ENCODE data around the gene TMEM14C. TPM values are rescaled to one million over a fixed set of nuclear protein-coding genes. Genes with fewer than 3 reads are reported as not detected.
A peak's percentile ranks its signal among the peaks of the same experiment; 100 is the strongest.

TMEM14C gene
- 10 to 100 TPM; 25.4 to 54.9 (median 36.5) TPM for total RNA-seq
- 10 to 100 TPM; 54.5 to 79.0 TPM for polyA plus RNA-seq

GRCh38 chr6:10722820-10723566 lies at the start of gene TMEM14C:
Gene TMEM14C, plus strand, starts transcription at chr6:10723070. Its CDS starts 1,544 bp downstream, at chr6:10724614.
- H3K27ac ChIP-seq = peak within 1 kb of the TSS; percentile 66 to 83 (median 72)
- intact Hi-C loops (cut with DNase I) = no loop called here

GRCh38 chr6:10676403-10676802 lies 46.5 kb upstream of the TMEM14C start:
- intact Hi-C loops (cut with DNase I) = no loop called here
- no peaks in the 10 kb centered on the region for H3K27me3 ChIP-seq
- no peak for DNase-seq
- 92 to 98% methylated on average over 7 of the region's 7 CpGs for WGBS, 2 donors
- no peak for FAIRE-seq
- no peak for ATAC-seq
- no peaks in the 10 kb centered on the region for H3K4me1 ChIP-seq
- H3K36me3 ChIP-seq = no peaks in the 10 kb centered on the region
- no peaks in the 10 kb centered on the region for H3K9me3 ChIP-seq
- TF ChIP-seq CTCF (IDR thresholded peaks at IDR 0.05) = no peak
- H3K27ac ChIP-seq = no peak overlapping the region
- H3K4me3 ChIP-seq = no peak overlapping the region

More at GRCh38 chr6:10722820-10723566, at the start of gene TMEM14C:
- no peaks in the 10 kb centered on the region for H3K27me3 ChIP-seq
- peak; percentile 97 to 100 (median 98) for DNase-seq
- peaks cover 0 to 10% (median 7%) of the 10 kb centered on the region in 3 donors for H3K4me1 ChIP-seq
- TF ChIP-seq CTCF (IDR thresholded peaks at IDR 0.05) = no peak
- no peak for FAIRE-seq
- H3K36me3 ChIP-seq = peaks cover 0 to 12% (median 0%) of the 10 kb centered on the region in 3 donors
- H3K4me3 ChIP-seq = peak within 1 kb of the TSS; percentile 43 to 76 (median 61)
- WGBS, 2 donors = 0 to 1% methylated on average over 51 to 55 of the region's 55 CpGs
- ATAC-seq = peak; percentile 96 to 99 (median 98)
- H3K9me3 ChIP-seq = no peaks in the 10 kb centered on the region

GRCh38 chr6:10678456-10678855 lies 44.4 kb upstream of the TMEM14C start:
- H3K27me3 ChIP-seq = no peaks in the 10 kb centered on the region

GRCh38 chr6:10681795-10682194 lies 41.1 kb upstream of the TMEM14C start:
- DNase-seq (no peak), ATAC-seq (no peak), FAIRE-seq (no peak)
- Histone ChIP-seq H3K9me3 (no peaks in the 10 kb centered on the region), H3K4me1 (no peaks in the 10 kb centered on the region), H3K4me3 (no peak overlapping the region), H3K27ac (no peak overlapping the region), H3K27me3 (no peaks in the 10 kb centered on the region), H3K36me3 (no peaks in the 10 kb centered on the region)
- 62 to 78% methylated on average over 3 of the region's 3 CpGs for WGBS, 2 donors
- TF ChIP-seq CTCF (IDR thresholded peaks at IDR 0.05) = no peak
- intact Hi-C loops (cut with DNase I) = no loop called here

More at GRCh38 chr6:10678456-10678855, 44.4 kb upstream of the TMEM14C start:
- FAIRE-seq (no peak), ATAC-seq (no peak), DNase-seq (no peak)
- intact Hi-C loops (cut with DNase I) = no loop called here
- Histone ChIP-seq H3K27ac (no peak overlapping the region), H3K4me1 (no peaks in the 10 kb centered on the region), H3K36me3 (no peaks in the 10 kb centered on the region), H3K4me3 (no peak overlapping the region), H3K9me3 (no peaks in the 10 kb centered on the region)
- 86 to 93% methylated on average over 4 of the region's 4 CpGs for WGBS, 2 donors
- TF ChIP-seq CTCF (IDR thresholded peaks at IDR 0.05) = no peak

GRCh38 chr6:10682355-10682988 lies 40.4 kb upstream of the TMEM14C start:
- no peak overlapping the region for H3K4me3 ChIP-seq
- H3K9me3 ChIP-seq = no peaks in the 10 kb centered on the region
- TF ChIP-seq CTCF (IDR thresholded peaks at IDR 0.05) = no peak
- intact Hi-C loops (cut with DNase I) = no loop called here
- H3K27ac ChIP-seq = no peak overlapping the region
- H3K4me1 ChIP-seq = no peaks in the 10 kb centered on the region
- DNase-seq = no peak
- no peaks in the 10 kb centered on the region for H3K36me3 ChIP-seq
- no peak for FAIRE-seq
- no peak for ATAC-seq
- no peaks in the 10 kb centered on the region for H3K27me3 ChIP-seq
